ENCODE results near the gene EPC1.
"Not testable (repeated sequence)": the region's sequence is repeated elsewhere in the genome, so short reads cannot be mapped to it uniquely, and the experiment has no call there.

EPC1 gene

DNA sequence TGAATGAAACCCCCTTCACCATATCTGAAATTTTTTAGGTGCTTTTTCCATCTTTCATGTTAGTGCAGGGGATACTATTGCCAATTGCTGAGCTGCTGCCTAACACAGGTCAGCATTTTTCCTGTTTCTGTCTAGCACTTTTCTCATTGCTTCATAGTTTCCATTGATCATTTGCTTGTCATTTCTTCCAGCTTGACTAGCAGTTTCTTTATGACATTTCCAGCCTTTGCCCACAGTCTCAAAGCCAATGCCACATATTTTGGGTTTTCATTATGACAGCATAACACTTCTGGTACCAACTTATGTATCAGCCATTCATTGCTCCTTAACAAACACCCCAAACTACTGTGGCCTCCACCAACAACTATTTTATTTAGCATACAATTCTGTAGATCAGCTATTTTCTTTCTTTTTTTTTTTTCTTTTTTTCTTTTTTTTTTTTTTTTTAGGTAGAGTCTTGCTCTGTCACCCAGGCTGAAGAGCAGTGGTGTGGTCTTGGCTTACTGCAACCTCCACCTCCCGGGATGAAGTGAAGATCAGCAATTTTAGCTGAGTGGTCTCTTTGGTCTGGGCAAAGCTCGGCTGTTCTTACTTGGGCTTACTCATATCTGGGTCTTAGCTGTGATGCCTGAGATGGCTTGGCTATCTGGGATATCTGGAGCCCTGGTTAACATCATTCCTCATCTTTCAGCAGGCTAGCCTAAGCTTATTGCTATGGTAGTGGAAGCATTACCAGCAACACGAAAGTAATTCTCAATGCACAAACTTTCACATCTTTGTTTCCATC lies 102.3 kb downstream of the EPC1 start:
- no peak overlapping the region for H3K9ac ChIP-seq (ENCODE audit: low read length)
- H3K27ac ChIP-seq (ENCODE audit: low read length): no peak overlapping the region
- no peaks in the 10 kb centered on the region for H3K4me1 ChIP-seq (ENCODE audit: control insufficient read depth, low read depth, low read length)
- no peaks in the 10 kb centered on the region for H3K36me3 ChIP-seq (ENCODE audit: control insufficient read depth, low read depth, low read length)
- no peaks in the 10 kb centered on the region for H3K27me3 ChIP-seq (ENCODE audit: control insufficient read depth, insufficient read depth, low read length)
- H3K9me3 ChIP-seq (ENCODE audit: control insufficient read depth, low read depth, low read length): no peaks in the 10 kb centered on the region
- H3K4me3 ChIP-seq (ENCODE audit: low read length): no peak overlapping the region

- Histone ChIP-seq H3K4me1 (ENCODE audit: control insufficient read depth, low read depth, low read length) (no peaks in the 10 kb centered on the region), H3K27me3 (ENCODE audit: control insufficient read depth, insufficient read depth, low read length) (no peaks in the 10 kb centered on the region), H3K27ac (ENCODE audit: low read length) (no peak overlapping the region), H3K9ac (ENCODE audit: low read length) (no peak overlapping the region), H3K9me3 (ENCODE audit: control insufficient read depth, low read depth, low read length) (no peaks in the 10 kb centered on the region), H3K4me3 (ENCODE audit: low read length) (no peak overlapping the region), H3K36me3 (ENCODE audit: control insufficient read depth, low read depth, low read length) (no peaks in the 10 kb centered on the region)
Observed at GRCh38 chr10:32244011-32244410, 102.9 kb downstream of the EPC1 start.

- no peaks in the 10 kb centered on the region for H3K27me3 ChIP-seq (ENCODE audit: control insufficient read depth, insufficient read depth, low read length)
- no peak overlapping the region for H3K4me3 ChIP-seq (ENCODE audit: low read length)
- no peak overlapping the region for H3K27ac ChIP-seq (ENCODE audit: low read length)
- H3K4me1 ChIP-seq (ENCODE audit: control insufficient read depth, low read depth, low read length): no peaks in the 10 kb centered on the region
- H3K36me3 ChIP-seq (ENCODE audit: control insufficient read depth, low read depth, low read length): no peaks in the 10 kb centered on the region
- no peaks in the 10 kb centered on the region for H3K9me3 ChIP-seq (ENCODE audit: control insufficient read depth, low read depth, low read length)
- no peak overlapping the region for H3K9ac ChIP-seq (ENCODE audit: low read length)
Observed at GRCh38 chr10:32241946-32242345, 105.0 kb downstream of the EPC1 start.

DNA sequence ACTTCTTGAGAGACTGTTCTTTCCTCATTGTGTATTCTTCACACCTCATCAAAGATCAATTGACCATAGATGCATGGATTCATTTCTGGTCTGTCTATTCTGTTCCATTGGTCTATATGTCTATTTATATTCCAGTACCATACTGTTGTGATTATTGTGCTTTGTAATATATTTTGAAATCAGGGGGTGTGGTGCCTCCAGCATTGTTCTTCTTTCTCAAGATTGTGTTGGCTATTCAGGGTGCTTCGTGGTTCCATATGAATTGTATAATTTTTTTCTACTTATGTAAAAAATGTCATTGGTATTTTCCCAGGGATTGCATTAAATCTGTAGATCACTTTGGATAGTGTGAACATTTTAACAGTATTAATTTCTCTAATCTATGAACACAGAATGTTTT lies 106.5 kb downstream of the EPC1 start:
- Histone ChIP-seq H3K27me3 (ENCODE audit: control insufficient read depth, insufficient read depth, low read length) (no peaks in the 10 kb centered on the region), H3K9ac (ENCODE audit: low read length) (no peak overlapping the region), H3K27ac (ENCODE audit: low read length) (no peak overlapping the region), H3K9me3 (ENCODE audit: control insufficient read depth, low read depth, low read length) (no peaks in the 10 kb centered on the region), H3K4me1 (ENCODE audit: control insufficient read depth, low read depth, low read length) (no peaks in the 10 kb centered on the region), H3K36me3 (ENCODE audit: control insufficient read depth, low read depth, low read length) (no peaks in the 10 kb centered on the region), H3K4me3 (ENCODE audit: low read length) (no peak overlapping the region)

- no peaks in the 10 kb centered on the region for H3K36me3 ChIP-seq (ENCODE audit: control insufficient read depth, low read depth, low read length)
- no peaks in the 10 kb centered on the region for H3K4me1 ChIP-seq (ENCODE audit: control insufficient read depth, low read depth, low read length)
- no peak overlapping the region for H3K9ac ChIP-seq (ENCODE audit: low read length)
- no peak overlapping the region for H3K27ac ChIP-seq (ENCODE audit: low read length)
- H3K4me3 ChIP-seq (ENCODE audit: low read length): no peak overlapping the region
- peaks cover under 1% of the 10 kb centered on the region for H3K9me3 ChIP-seq (ENCODE audit: control insufficient read depth, low read depth, low read length)
- H3K27me3 ChIP-seq (ENCODE audit: control insufficient read depth, insufficient read depth, low read length): no peaks in the 10 kb centered on the region
Observed at GRCh38 chr10:32239769-32240168, 107.2 kb downstream of the EPC1 start.

GRCh38 chr10:32237644-32238345 lies 109.2 kb downstream of the EPC1 start:
- no peaks in the 10 kb centered on the region for H3K27me3 ChIP-seq (ENCODE audit: control insufficient read depth, insufficient read depth, low read length)
- H3K27ac ChIP-seq (ENCODE audit: low read length): no peak overlapping the region
- no peaks in the 10 kb centered on the region for H3K36me3 ChIP-seq (ENCODE audit: control insufficient read depth, low read depth, low read length)
- no peaks in the 10 kb centered on the region for H3K4me1 ChIP-seq (ENCODE audit: control insufficient read depth, low read depth, low read length)
- no peak overlapping the region for H3K4me3 ChIP-seq (ENCODE audit: low read length)
- H3K9me3 ChIP-seq (ENCODE audit: control insufficient read depth, low read depth, low read length): peaks cover 4% of the 10 kb centered on the region
- H3K9ac ChIP-seq (ENCODE audit: low read length): no peak overlapping the region

- no peaks in the 10 kb centered on the region for H3K36me3 ChIP-seq (ENCODE audit: control insufficient read depth, low read depth, low read length)
- no peaks in the 10 kb centered on the region for H3K27me3 ChIP-seq (ENCODE audit: control insufficient read depth, insufficient read depth, low read length)
- H3K9ac ChIP-seq (ENCODE audit: low read length): no peak overlapping the region
- H3K27ac ChIP-seq (ENCODE audit: low read length): no peak overlapping the region
- H3K4me3 ChIP-seq (ENCODE audit: low read length): no peak overlapping the region
- H3K9me3 ChIP-seq (ENCODE audit: control insufficient read depth, low read depth, low read length): peaks cover 4% of the 10 kb centered on the region
- H3K4me1 ChIP-seq (ENCODE audit: control insufficient read depth, low read depth, low read length): peaks cover 13% of the 10 kb centered on the region
Observed at GRCh38 chr10:32234471-32234870, 112.5 kb downstream of the EPC1 start.

- H3K36me3 ChIP-seq (ENCODE audit: control insufficient read depth, low read depth, low read length): not testable (repeated sequence)
Observed at GRCh38 chr10:32233375-32233774, 113.6 kb downstream of the EPC1 start.

GRCh38 chr10:32232378-32232777 lies 114.6 kb downstream of the EPC1 start:
- H3K4me3 ChIP-seq (ENCODE audit: low read length): no peak overlapping the region
- no peaks in the 10 kb centered on the region for H3K27me3 ChIP-seq (ENCODE audit: control insufficient read depth, insufficient read depth, low read length)
- H3K4me1 ChIP-seq (ENCODE audit: control insufficient read depth, low read depth, low read length): peaks cover 13% of the 10 kb centered on the region
- H3K9ac ChIP-seq (ENCODE audit: low read length): peak overlapping the region; percentile 19
- H3K36me3 ChIP-seq (ENCODE audit: control insufficient read depth, low read depth, low read length): no peaks in the 10 kb centered on the region
- H3K27ac ChIP-seq (ENCODE audit: low read length): no peak overlapping the region
- H3K9me3 ChIP-seq (ENCODE audit: control insufficient read depth, low read depth, low read length): peaks cover 4% of the 10 kb centered on the region

More at GRCh38 chr10:32233375-32233774, 113.6 kb downstream of the EPC1 start:
- not testable (repeated sequence) for H3K9ac ChIP-seq (ENCODE audit: low read length); H3K27me3 ChIP-seq (ENCODE audit: control insufficient read depth, insufficient read depth, low read length); H3K9me3 ChIP-seq (ENCODE audit: control insufficient read depth, low read depth, low read length); H3K27ac ChIP-seq (ENCODE audit: low read length); H3K4me3 ChIP-seq (ENCODE audit: low read length)
- peaks cover 13% of the 10 kb centered on the region for H3K4me1 ChIP-seq (ENCODE audit: control insufficient read depth, low read depth, low read length)

DNA sequence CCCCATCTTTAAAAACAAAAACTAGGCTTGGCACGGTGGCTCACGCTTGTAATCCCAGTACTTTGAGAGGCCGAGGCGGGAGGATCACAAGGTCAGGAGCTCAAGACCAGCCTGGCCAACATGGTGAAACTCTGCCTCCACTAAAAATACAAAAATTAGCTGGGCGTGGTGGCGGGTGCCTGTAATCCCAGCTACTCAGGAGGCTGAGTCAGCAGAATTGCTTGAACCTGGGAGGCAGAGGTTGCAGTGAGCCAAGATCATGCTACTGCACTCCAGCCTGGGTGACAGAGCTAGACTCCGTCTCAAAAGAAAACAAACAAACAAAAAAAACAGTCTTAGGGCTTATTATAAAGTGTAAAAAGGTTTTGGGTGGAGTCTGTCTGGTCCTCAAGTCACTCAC lies 117.2 kb downstream of the EPC1 start:
- not testable (repeated sequence) for H3K27ac ChIP-seq (ENCODE audit: low read length); H3K9ac ChIP-seq (ENCODE audit: low read length); H3K9me3 ChIP-seq (ENCODE audit: control insufficient read depth, low read depth, low read length); H3K4me3 ChIP-seq (ENCODE audit: low read length); H3K36me3 ChIP-seq (ENCODE audit: control insufficient read depth, low read depth, low read length); H3K27me3 ChIP-seq (ENCODE audit: control insufficient read depth, insufficient read depth, low read length)
- peaks cover 13% of the 10 kb centered on the region for H3K4me1 ChIP-seq (ENCODE audit: control insufficient read depth, low read depth, low read length)

- H3K4me1 ChIP-seq (ENCODE audit: control insufficient read depth, low read depth, low read length): peaks cover 13% of the 10 kb centered on the region
- no peak overlapping the region for H3K27ac ChIP-seq (ENCODE audit: low read length)
- H3K36me3 ChIP-seq (ENCODE audit: control insufficient read depth, low read depth, low read length): no peaks in the 10 kb centered on the region
- H3K27me3 ChIP-seq (ENCODE audit: control insufficient read depth, insufficient read depth, low read length): no peaks in the 10 kb centered on the region
- no peak overlapping the region for H3K4me3 ChIP-seq (ENCODE audit: low read length)
- H3K9ac ChIP-seq (ENCODE audit: low read length): no peak overlapping the region
- no peaks in the 10 kb centered on the region for H3K9me3 ChIP-seq (ENCODE audit: control insufficient read depth, low read depth, low read length)
Observed at GRCh38 chr10:32229170-32229569, 117.8 kb downstream of the EPC1 start.

DNA sequence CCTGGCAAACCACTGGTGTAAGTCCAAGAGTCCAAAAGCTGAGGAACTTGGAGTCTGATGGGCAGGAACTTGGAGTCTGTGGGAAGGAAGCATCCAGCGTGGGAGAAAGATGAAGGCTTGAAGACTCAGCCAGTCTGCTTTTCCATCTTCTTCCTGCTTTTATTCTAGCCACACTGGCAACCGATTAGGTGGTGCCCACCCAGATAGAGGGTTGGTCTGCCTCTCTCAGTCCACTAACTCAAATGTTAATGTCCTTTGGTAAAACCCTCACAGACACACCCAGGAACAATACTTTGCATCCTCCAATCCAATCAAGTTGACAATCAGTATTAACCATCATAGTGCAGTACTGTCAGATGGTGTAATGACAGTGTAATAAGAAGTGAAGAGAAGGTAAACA lies 119.2 kb downstream of the EPC1 start:
- Histone ChIP-seq H3K36me3 (ENCODE audit: control insufficient read depth, low read depth, low read length) (no peaks in the 10 kb centered on the region), H3K4me1 (ENCODE audit: control insufficient read depth, low read depth, low read length) (peaks cover 13% of the 10 kb centered on the region), H3K9me3 (ENCODE audit: control insufficient read depth, low read depth, low read length) (peaks cover 2% of the 10 kb centered on the region), H3K27ac (ENCODE audit: low read length) (no peak overlapping the region), H3K4me3 (ENCODE audit: low read length) (no peak overlapping the region), H3K9ac (ENCODE audit: low read length) (no peak overlapping the region), H3K27me3 (ENCODE audit: control insufficient read depth, insufficient read depth, low read length) (no peaks in the 10 kb centered on the region)
